ENCODE results near the gene JAK1.

GRCh38 chr1:64886877-64887276 lies 79.5 kb downstream of the JAK1 start:
- TF ChIP-seq, protein P1, sequence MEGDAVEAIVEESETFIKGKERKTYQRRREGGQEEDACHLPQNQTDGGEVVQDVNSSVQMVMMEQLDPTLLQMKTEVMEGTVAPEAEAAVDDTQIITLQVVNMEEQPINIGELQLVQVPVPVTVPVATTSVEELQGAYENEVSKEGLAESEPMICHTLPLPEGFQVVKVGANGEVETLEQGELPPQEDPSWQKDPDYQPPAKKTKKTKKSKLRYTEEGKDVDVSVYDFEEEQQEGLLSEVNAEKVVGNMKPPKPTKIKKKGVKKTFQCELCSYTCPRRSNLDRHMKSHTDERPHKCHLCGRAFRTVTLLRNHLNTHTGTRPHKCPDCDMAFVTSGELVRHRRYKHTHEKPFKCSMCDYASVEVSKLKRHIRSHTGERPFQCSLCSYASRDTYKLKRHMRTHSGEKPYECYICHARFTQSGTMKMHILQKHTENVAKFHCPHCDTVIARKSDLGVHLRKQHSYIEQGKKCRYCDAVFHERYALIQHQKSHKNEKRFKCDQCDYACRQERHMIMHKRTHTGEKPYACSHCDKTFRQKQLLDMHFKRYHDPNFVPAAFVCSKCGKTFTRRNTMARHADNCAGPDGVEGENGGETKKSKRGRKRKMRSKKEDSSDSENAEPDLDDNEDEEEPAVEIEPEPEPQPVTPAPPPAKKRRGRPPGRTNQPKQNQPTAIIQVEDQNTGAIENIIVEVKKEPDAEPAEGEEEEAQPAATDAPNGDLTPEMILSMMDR (IDR thresholded peaks at IDR 0.05), result no peak
- no peak for TF ChIP-seq POLR2A (IDR thresholded peaks at IDR 0.05)
